ENCODE measurements around the gene RBP4. TPM values are rescaled to one million over a fixed set of nuclear protein-coding genes. Genes with fewer than 3 reads are reported as not detected.

RBP4 gene
- total RNA-seq, 4 donors from 2014 or later: 628 to 1,485 (median 1,176) TPM

GRCh38 chr10:93589648-93590562 lies 11.1 kb downstream of the RBP4 start:
- TF ChIP-seq CTCF (IDR thresholded peaks at IDR 0.05; ENCODE audit: low read depth): no peak

- no peak for TF ChIP-seq CTCF (IDR thresholded peaks at IDR 0.05; ENCODE audit: low read depth)
These were observed 16.6 kb downstream of the RBP4 start for GRCh38 chr10:93584445-93584844.

GRCh38 chr10:93580828-93581227 lies 20.2 kb downstream of the RBP4 start:
- TF ChIP-seq CTCF (IDR thresholded peaks at IDR 0.05; ENCODE audit: low read depth): no peak

- no peak for TF ChIP-seq CTCF (IDR thresholded peaks at IDR 0.05; ENCODE audit: low read depth)
These were observed 20.9 kb downstream of the RBP4 start for GRCh38 chr10:93579985-93580711.

- no peak for TF ChIP-seq CTCF (IDR thresholded peaks at IDR 0.05; ENCODE audit: low read depth)
These were observed 21.9 kb downstream of the RBP4 start for GRCh38 chr10:93579089-93579488.

GRCh38 chr10:93577565-93577964 lies 23.5 kb downstream of the RBP4 start:
- no peak for TF ChIP-seq CTCF (IDR thresholded peaks at IDR 0.05; ENCODE audit: low read depth)

GRCh38 chr10:93576888-93577287 lies 24.1 kb downstream of the RBP4 start:
- no peak for TF ChIP-seq CTCF (IDR thresholded peaks at IDR 0.05; ENCODE audit: low read depth)
